ENCODE data around the gene PDGFRB. TPM values are rescaled to one million over a fixed set of nuclear protein-coding genes. Genes with fewer than 3 reads are reported as not detected.

PDGFRB gene
- total RNA-seq, 4 donors from 2014 or later: 20.2 to 56.3 (median 28.3) TPM

GRCh38 chr5:150073086-150073625 is 82.5 kb downstream of the PDGFRB start:
- H3K27ac ChIP-seq: no peak overlapping the region

GRCh38 chr5:150070821-150071220 is 84.8 kb downstream of the PDGFRB start:
- H3K27ac ChIP-seq: no peak overlapping the region
- peaks cover 0 to 6% (median 0%) of the 10 kb centered on the region in 4 donors for H3K4me1 ChIP-seq
- in situ Hi-C loops (cut with MboI; ENCODE audit: low pct_ligation_motif_present in 1 of 4, low pct_unique_long_range_greater_than_20kb in 1 of 4, low sequenced_read_pairs in 3 of 4) (no loop called here), intact Hi-C loops (cut with DNase I; ENCODE audit: low total_unique reads) (loop anchor here (10.0 kb wide), 1 partner anchor 1914 kb away; no protein-coding TSS in a partner anchor)
- 90 to 93% methylated on average over 2 to 3 of the region's 3 CpGs for WGBS, 2 donors (ENCODE audit: low coverage in 1 of 2)
- H3K4me3 ChIP-seq: no peak overlapping the region
- H3K9me3 ChIP-seq: no peaks in the 10 kb centered on the region
- no peak for TF ChIP-seq EP300 (IDR thresholded peaks at IDR 0.05; ENCODE audit: low read depth)
- no peak for TF ChIP-seq POLR2AphosphoS5 (IDR thresholded peaks at IDR 0.05)
- TF ChIP-seq POLR2A (IDR thresholded peaks at IDR 0.05): no peak
- TF ChIP-seq, protein P1, sequence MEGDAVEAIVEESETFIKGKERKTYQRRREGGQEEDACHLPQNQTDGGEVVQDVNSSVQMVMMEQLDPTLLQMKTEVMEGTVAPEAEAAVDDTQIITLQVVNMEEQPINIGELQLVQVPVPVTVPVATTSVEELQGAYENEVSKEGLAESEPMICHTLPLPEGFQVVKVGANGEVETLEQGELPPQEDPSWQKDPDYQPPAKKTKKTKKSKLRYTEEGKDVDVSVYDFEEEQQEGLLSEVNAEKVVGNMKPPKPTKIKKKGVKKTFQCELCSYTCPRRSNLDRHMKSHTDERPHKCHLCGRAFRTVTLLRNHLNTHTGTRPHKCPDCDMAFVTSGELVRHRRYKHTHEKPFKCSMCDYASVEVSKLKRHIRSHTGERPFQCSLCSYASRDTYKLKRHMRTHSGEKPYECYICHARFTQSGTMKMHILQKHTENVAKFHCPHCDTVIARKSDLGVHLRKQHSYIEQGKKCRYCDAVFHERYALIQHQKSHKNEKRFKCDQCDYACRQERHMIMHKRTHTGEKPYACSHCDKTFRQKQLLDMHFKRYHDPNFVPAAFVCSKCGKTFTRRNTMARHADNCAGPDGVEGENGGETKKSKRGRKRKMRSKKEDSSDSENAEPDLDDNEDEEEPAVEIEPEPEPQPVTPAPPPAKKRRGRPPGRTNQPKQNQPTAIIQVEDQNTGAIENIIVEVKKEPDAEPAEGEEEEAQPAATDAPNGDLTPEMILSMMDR (IDR thresholded peaks at IDR 0.05): no peak
- H3K36me3 ChIP-seq: no peaks in the 10 kb centered on the region
- no peaks in the 10 kb centered on the region for H3K27me3 ChIP-seq
- no peak for DNase-seq

More at GRCh38 chr5:150073086-150073625, 82.5 kb downstream of the PDGFRB start:
- H3K9me3 ChIP-seq: no peaks in the 10 kb centered on the region
- no peaks in the 10 kb centered on the region for H3K36me3 ChIP-seq
- intact Hi-C loops (cut with DNase I; ENCODE audit: low total_unique reads): loop anchor here (10.0 kb wide), 1 partner anchor 1912 kb away; no protein-coding TSS in a partner anchor
- no peaks in the 10 kb centered on the region for H3K27me3 ChIP-seq
- DNase-seq: peak; percentile 4
- TF ChIP-seq POLR2A (IDR thresholded peaks at IDR 0.05) (no peak), POLR2AphosphoS5 (IDR thresholded peaks at IDR 0.05) (no peak), EP300 (IDR thresholded peaks at IDR 0.05; ENCODE audit: low read depth) (no peak)
- TF ChIP-seq, protein P1 (IDR thresholded peaks at IDR 0.05): no peak
- H3K4me1 ChIP-seq: peaks cover 0 to 6% (median 0%) of the 10 kb centered on the region in 4 donors
- H3K4me3 ChIP-seq: no peak overlapping the region
- in situ Hi-C loops (cut with MboI; ENCODE audit: low pct_ligation_motif_present in 1 of 4, low pct_unique_long_range_greater_than_20kb in 1 of 4, low sequenced_read_pairs in 3 of 4): no loop called here
- 89 to 100% methylated on average over 1 to 5 of the region's 5 CpGs for WGBS, 2 donors (ENCODE audit: low coverage in 1 of 2)

GRCh38 chr5:150069672-150070627 is 85.7 kb downstream of the PDGFRB start:
- H3K27ac ChIP-seq: no peak overlapping the region
- intact Hi-C loops (cut with DNase I; ENCODE audit: low total_unique reads) (loop anchor here (10.0 kb wide), 1 partner anchor 1915 kb away; no protein-coding TSS in a partner anchor), in situ Hi-C loops (cut with MboI; ENCODE audit: low pct_ligation_motif_present in 1 of 4, low pct_unique_long_range_greater_than_20kb in 1 of 4, low sequenced_read_pairs in 3 of 4) (no loop called here)
- no peaks in the 10 kb centered on the region for H3K27me3 ChIP-seq
- TF ChIP-seq POLR2A (IDR thresholded peaks at IDR 0.05) (no peak), POLR2AphosphoS5 (IDR thresholded peaks at IDR 0.05) (no peak), EP300 (IDR thresholded peaks at IDR 0.05; ENCODE audit: low read depth) (no peak)
- TF ChIP-seq, protein P1 (IDR thresholded peaks at IDR 0.05): no peak
- 83% methylated on average over 23 of the region's 25 CpGs; no CpG with 5 or more reads in 1 of the 2 donors for WGBS, 2 donors (ENCODE audit: low coverage in 1 of 2)
- H3K4me3 ChIP-seq: no peak overlapping the region
- H3K9me3 ChIP-seq: no peaks in the 10 kb centered on the region
- H3K36me3 ChIP-seq: no peaks in the 10 kb centered on the region
- H3K4me1 ChIP-seq: peaks cover 0 to 6% (median 0%) of the 10 kb centered on the region in 4 donors
- DNase-seq: no peak
